Activated CD4-positive, alpha-beta memory T cell treated with anti-CD3 and anti-CD28 coated beads for 36 hours (primary cell): ENCODE measurements around the gene ABCC1. TPM values are rescaled to one million over a fixed set of nuclear protein-coding genes. Genes with fewer than 3 reads are reported as not detected.

Experiments
- CTCF ChIA-PET: fragments of 350-600 bp; sonication (Branson Sonifier 250); formaldehyde crosslinking; loops from one replicate; lab custom pipeline; 2021; ENCODE audit warnings: antibody characterized with exemption, inconsistent platforms; lab: Charles Lee
- POLR2A ChIA-PET: fragments of 350-600 bp; sonication (Branson Sonifier 250); formaldehyde crosslinking; loops from one replicate; lab custom pipeline; 2021; ENCODE audit warnings: antibody characterized with exemption; lab: Charles Lee
- DNase-seq: peaks from one replicate; pipeline ENCODE4 v3.0.0-alpha.2; 2020
- H3K27ac Mint-ChIP-seq: one replicate; pipeline ENCODE4 v1.8.0; 2021; ENCODE audit warnings: mixed read lengths
- H3K27me3 Mint-ChIP-seq: one replicate; pipeline ENCODE4 v1.8.0; 2021; ENCODE audit warnings: mixed read lengths
- H3K36me3 Mint-ChIP-seq: one replicate; pipeline ENCODE4 v1.8.0; 2021; ENCODE audit warnings: mixed read lengths
- H3K4me1 Mint-ChIP-seq: one replicate; pipeline ENCODE4 v1.8.0; 2021; ENCODE audit warnings: low read depth, mixed read lengths
- H3K4me3 Mint-ChIP-seq: one replicate; pipeline ENCODE4 v1.8.0; 2021; ENCODE audit warnings: mild to moderate bottlenecking, mixed read lengths
- H3K9me3 Mint-ChIP-seq: one replicate; pipeline ENCODE4 v1.8.0; 2021; ENCODE audit warnings: mixed read lengths
- intact Hi-C: fragments of 100-400 bp; cut with micrococcal nuclease; formaldehyde crosslinking; loops from one replicate; pipeline ENCODE4 v1.15.1; 2023
- total RNA-seq, 2 experiments: library from RNA; stranded (reverse); gene quantifications; one replicate each; pipeline ENCODE4 v1.2.3, GENCODE V29; 2021

The ABCC1 gene
- total RNA-seq, 2 experiments from 2014 or later: 49.1 to 50.3 TPM

GRCh38 chr16:16064874-16065384 is 115.5 kb downstream of the ABCC1 start:
- POLR2A ChIA-PET: no interaction called here
- CTCF ChIA-PET: no interaction called here
- H3K4me1 Mint-ChIP-seq: peaks cover 24% of the 10 kb centered on the region
- peaks cover 30% of the 10 kb centered on the region for H3K36me3 Mint-ChIP-seq
- no peaks in the 10 kb centered on the region for H3K27me3 Mint-ChIP-seq
- no peaks in the 10 kb centered on the region for H3K9me3 Mint-ChIP-seq
- no peak overlapping the region for H3K4me3 Mint-ChIP-seq
- peak overlapping the region; percentile 20 for H3K27ac Mint-ChIP-seq
- DNase-seq: no peak
- intact Hi-C loops: no loop called here

DNA sequence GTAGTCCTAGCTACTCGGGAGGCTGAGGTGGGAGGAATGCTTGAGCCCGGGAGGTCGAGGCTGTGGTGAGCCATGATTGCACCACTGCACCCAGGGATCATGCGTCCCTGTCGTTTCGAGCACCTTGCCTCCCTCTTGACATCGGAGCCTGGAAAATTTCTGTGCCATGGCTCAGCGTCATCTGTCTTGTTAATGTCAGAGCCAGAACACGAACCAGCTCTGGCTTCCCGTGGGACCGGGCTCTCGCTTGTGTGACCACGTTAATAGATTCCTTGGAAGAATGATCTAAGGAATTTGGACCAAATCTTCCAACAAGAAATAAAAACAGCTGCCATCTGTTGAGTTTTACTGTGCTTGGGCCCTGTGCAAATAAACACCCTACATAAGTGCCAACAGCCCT is 117.7 kb downstream of the ABCC1 start:
- peaks cover 32% of the 10 kb centered on the region for H3K36me3 Mint-ChIP-seq
- no peak overlapping the region for H3K27ac Mint-ChIP-seq

DNA sequence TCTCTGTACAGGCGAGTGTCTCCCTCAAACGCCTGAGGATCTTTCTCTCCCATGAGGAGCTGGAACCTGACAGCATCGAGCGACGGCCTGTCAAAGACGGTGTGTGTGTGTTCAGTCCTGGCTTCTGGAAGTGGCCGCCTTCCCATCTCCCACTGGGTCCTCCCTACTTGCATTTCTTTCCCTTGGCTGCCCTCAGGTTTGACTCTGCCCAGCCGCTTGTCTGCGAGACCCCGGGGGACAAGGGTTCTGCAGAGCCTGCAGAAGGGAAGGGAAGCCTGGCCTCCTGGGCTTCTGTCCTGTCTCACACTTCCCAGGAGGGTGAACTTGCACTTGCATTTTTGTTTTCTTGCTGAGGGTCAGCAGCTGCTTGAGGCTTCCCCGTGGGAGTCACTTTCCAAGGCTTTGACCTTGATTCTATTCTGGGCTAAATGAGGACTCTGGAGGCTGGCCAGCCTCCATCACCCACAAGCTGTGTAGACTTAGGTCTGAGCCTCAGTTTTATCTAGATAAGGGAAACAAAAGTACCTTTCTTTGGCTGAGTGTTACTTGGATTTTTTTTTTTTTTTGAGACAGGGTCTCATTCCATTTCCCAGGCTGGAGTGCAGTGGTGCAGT is 122.3 kb downstream of the ABCC1 start:
- intact Hi-C loops: no loop called here
- Mint-ChIP-seq H3K4me3 (no peak overlapping the region), H3K4me1 (no peaks in the 10 kb centered on the region), H3K27me3 (no peaks in the 10 kb centered on the region), H3K27ac (no peak overlapping the region), H3K9me3 (no peaks in the 10 kb centered on the region), H3K36me3 (peaks cover 30% of the 10 kb centered on the region)
- no peak for DNase-seq
- ChIA-PET POLR2A (interaction anchor here (0.6 kb wide), 1 partner anchor 21 kb away, joined by 3 read pairs; no protein-coding TSS in a partner anchor), CTCF (no interaction called here)

More for the DNA sequence above, 117.7 kb downstream of the ABCC1 start:
- Mint-ChIP-seq H3K4me1 (peaks cover 5% of the 10 kb centered on the region), H3K27me3 (no peaks in the 10 kb centered on the region), H3K4me3 (no peak overlapping the region), H3K9me3 (no peaks in the 10 kb centered on the region)
- intact Hi-C loops: no loop called here
- ChIA-PET CTCF (no interaction called here), POLR2A (no interaction called here)
- no peak for DNase-seq

DNA sequence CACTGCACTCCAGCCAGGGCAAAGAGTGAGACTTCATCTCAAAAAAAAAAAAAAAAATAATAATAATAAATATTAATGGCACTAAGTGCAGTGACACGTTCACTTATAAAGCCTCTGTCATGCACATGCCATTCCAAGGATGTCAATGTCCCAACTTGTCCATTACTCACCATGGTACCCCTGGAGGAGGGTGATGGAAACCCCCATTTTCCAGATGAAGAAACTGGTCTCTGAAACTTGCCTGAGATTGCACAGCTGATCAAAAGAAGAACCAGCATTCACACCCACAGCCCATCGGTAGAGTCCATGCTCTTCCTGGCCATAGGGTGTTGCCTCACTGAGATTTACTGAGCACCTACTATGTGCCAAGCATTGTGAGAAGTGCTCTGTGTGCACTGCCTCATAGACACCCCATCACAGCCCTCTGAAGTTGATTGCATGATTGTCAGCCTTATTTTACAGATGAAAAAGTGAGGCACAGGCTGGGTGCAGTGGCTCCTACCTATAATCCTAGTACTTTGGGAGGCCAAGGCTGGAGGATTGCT is 123.7 kb downstream of the ABCC1 start:
- no peaks in the 10 kb centered on the region for H3K4me1 Mint-ChIP-seq
- peak overlapping the region; percentile 34 for H3K27ac Mint-ChIP-seq
- ChIA-PET CTCF (interaction anchor here (0.6 kb wide), 1 partner anchor 24 kb away, joined by 3 read pairs; no protein-coding TSS in a partner anchor), POLR2A (no interaction called here)
- DNase-seq: no peak
- no peaks in the 10 kb centered on the region for H3K27me3 Mint-ChIP-seq
- no peak overlapping the region for H3K4me3 Mint-ChIP-seq
- peaks cover 32% of the 10 kb centered on the region for H3K36me3 Mint-ChIP-seq
- intact Hi-C loops: no loop called here
- H3K9me3 Mint-ChIP-seq: no peaks in the 10 kb centered on the region

DNA sequence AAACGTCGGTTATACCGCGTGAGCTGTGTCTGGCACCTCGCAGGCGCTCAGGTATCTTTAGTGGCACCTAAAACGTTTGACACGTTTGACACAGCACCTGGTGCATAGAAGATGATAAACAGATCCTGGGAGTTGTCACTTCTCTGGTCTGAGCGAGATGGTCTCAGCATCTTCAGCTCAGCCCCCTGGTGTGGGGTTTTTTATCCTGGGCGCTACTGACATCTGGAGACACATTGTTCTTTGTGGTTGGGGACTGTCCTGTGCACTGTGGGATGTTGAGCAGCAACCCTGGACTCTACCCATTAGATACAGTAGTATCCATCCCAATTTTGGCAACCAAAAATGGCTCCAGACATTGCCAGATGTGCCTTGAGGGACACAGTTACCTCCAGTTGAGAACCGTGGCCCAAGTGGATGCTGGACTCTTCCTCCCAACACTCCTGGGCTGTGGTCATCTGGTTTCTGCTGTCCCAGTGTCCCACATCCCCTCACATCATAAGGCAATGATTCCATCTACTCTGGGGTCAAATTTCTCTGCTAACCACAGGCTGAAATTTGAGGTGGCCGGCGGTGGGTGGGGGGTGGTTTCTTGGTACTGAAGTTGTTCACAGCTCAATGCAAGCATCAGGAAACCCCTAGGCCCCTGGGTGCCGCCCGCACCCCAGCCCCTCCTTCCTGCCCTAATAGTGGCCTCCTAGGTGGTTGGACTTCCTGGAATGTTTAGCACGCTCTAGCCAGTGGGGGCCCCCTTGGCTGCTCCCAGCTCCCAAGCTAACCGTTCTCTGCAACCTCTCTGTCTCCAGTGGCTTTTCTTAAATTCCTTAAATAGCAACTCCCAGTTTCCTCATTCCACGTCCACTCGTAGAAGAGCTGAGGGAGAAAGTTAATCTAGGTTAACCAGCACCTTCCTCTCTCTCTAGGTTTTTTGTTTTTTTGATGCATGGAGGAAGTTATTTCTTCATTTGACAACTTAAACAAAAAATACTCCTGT is 124.8 kb downstream of the ABCC1 start:
- Mint-ChIP-seq H3K36me3 (peaks cover 34% of the 10 kb centered on the region), H3K27ac (no peak overlapping the region), H3K4me3 (no peak overlapping the region), H3K4me1 (no peaks in the 10 kb centered on the region), H3K27me3 (no peaks in the 10 kb centered on the region), H3K9me3 (no peaks in the 10 kb centered on the region)
- no peak for DNase-seq
- CTCF ChIA-PET: interaction anchor here (0.6 kb wide), 1 partner anchor 26 kb away, joined by 3 read pairs; no protein-coding TSS in a partner anchor
- intact Hi-C loops: no loop called here
- POLR2A ChIA-PET: no interaction called here

GRCh38 chr16:16075488-16076422 is 126.3 kb downstream of the ABCC1 start:
- H3K36me3 Mint-ChIP-seq: peaks cover 35% of the 10 kb centered on the region
- no peak overlapping the region for H3K4me3 Mint-ChIP-seq
- ChIA-PET CTCF (no interaction called here), POLR2A (no interaction called here)
- intact Hi-C loops: no loop called here
- H3K4me1 Mint-ChIP-seq: no peaks in the 10 kb centered on the region
- no peaks in the 10 kb centered on the region for H3K27me3 Mint-ChIP-seq
- DNase-seq: no peak
- no peaks in the 10 kb centered on the region for H3K9me3 Mint-ChIP-seq
- no peak overlapping the region for H3K27ac Mint-ChIP-seq

- POLR2A ChIA-PET: no interaction called here
Observed at GRCh38 chr16:16076423-16076813, 127.0 kb downstream of the ABCC1 start.

GRCh38 chr16:16080465-16081065 is 131.1 kb downstream of the ABCC1 start:
- POLR2A ChIA-PET: no interaction called here
- Mint-ChIP-seq H3K4me3 (no peak overlapping the region), H3K27ac (no peak overlapping the region), H3K27me3 (no peaks in the 10 kb centered on the region), H3K9me3 (peaks cover 8% of the 10 kb centered on the region), H3K36me3 (peaks cover 52% of the 10 kb centered on the region), H3K4me1 (no peaks in the 10 kb centered on the region)
- DNase-seq: no peak
- CTCF ChIA-PET: no interaction called here
- intact Hi-C loops: no loop called here

More at GRCh38 chr16:16076423-16076813, 127.0 kb downstream of the ABCC1 start:
- Mint-ChIP-seq H3K4me3 (no peak overlapping the region), H3K9me3 (no peaks in the 10 kb centered on the region), H3K27me3 (no peaks in the 10 kb centered on the region), H3K4me1 (no peaks in the 10 kb centered on the region), H3K36me3 (peaks cover 38% of the 10 kb centered on the region), H3K27ac (no peak overlapping the region)
- CTCF ChIA-PET: no interaction called here
- no peak for DNase-seq
- intact Hi-C loops: no loop called here

DNA sequence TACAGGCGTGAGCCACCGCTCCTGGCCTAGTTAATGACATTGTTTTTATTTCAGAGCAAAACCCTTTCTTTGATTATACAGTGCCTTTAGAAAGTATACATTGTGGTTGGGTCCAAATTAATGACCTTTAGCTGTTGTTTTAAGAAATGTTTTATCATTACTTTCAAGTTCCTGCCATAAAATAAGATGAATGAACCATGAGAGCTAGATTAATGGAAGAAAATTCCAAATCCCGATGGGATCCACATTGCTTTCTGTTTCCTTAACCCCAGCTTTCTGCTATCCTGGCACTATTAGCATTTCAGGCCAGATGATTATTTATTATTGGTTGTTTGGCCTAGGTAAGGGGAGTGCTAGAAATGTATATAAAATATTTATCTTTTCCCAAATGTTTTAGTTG is 131.7 kb downstream of the ABCC1 start:
- intact Hi-C loops: no loop called here
- H3K4me3 Mint-ChIP-seq: no peak overlapping the region
- no peaks in the 10 kb centered on the region for H3K4me1 Mint-ChIP-seq
- no peak overlapping the region for H3K27ac Mint-ChIP-seq
- DNase-seq: no peak
- peaks cover 8% of the 10 kb centered on the region for H3K9me3 Mint-ChIP-seq
- H3K36me3 Mint-ChIP-seq: peaks cover 54% of the 10 kb centered on the region
- no peaks in the 10 kb centered on the region for H3K27me3 Mint-ChIP-seq
- CTCF ChIA-PET: no interaction called here
- POLR2A ChIA-PET: no interaction called here

DNA sequence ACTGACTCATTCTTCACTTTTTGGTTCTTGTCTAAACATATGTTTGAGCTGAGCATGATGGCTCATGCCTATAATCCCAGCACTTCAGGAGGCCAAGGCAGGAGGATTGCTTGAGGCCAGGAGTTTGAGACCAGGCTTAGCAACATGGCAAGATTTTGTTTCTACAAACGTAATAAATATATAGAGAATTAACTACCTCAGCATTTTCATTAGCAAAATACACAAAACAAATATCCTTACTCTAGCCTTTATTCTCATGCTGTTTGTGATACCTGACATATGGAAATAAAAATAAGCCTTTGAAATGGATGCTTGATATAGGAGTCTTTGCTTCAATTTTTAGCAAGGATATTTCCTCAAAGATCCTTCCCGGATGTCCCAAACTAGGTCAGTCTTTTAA is 132.8 kb downstream of the ABCC1 start:
- Mint-ChIP-seq H3K4me3 (no peak overlapping the region), H3K9me3 (peaks cover 8% of the 10 kb centered on the region), H3K4me1 (no peaks in the 10 kb centered on the region), H3K27ac (no peak overlapping the region), H3K36me3 (peaks cover 60% of the 10 kb centered on the region), H3K27me3 (no peaks in the 10 kb centered on the region)
- DNase-seq: no peak
- intact Hi-C loops: no loop called here
- CTCF ChIA-PET: no interaction called here
- POLR2A ChIA-PET: no interaction called here
